SK-N-SH (cell line): ENCODE data around the gene NPAT. TPM values are rescaled to one million over a fixed set of nuclear protein-coding genes. Genes with fewer than 3 reads are reported as not detected.

Source experiments
- CTCF ChIA-PET: fragments of 300-600, 350-600 bp; formaldehyde crosslinking; extraction: SDS; loops from one replicate; lab custom pipeline; 2021; lab: Yijun Ruan, JAX
- POLR2A ChIA-PET: fragments of 350-600 bp; sonication (Branson Sonifier 250); formaldehyde crosslinking; extraction: SDS; loops from one replicate; lab custom pipeline; 2020; ENCODE audit warnings: antibody characterized with exemption, inconsistent platforms; lab: Yijun Ruan, JAX
- DNase-seq: peaks from one replicate; pipeline ENCODE4 v3.0.0; 2012
- H2AFZ ChIP-seq: fragments of 200-600 bp; sonication (generic); 2 replicates; pipeline ENCODE4 v1.8.1; 2016; ENCODE audit warnings: antibody characterized with exemption, mild to moderate bottlenecking, low read depth
- H3F3A ChIP-seq: fragments of 200-600 bp; sonication (generic); replicated peaks from 2 replicates; pipeline ENCODE3; 2016; ENCODE audit warnings: antibody characterized with exemption, mild to moderate bottlenecking; ENCODE audit not compliant: insufficient read depth
- H3K27ac ChIP-seq, 2 experiments: fragments of 200-500 bp in 1 of 2; fragments of 200-600 bp in 1 of 2; sonication (Bioruptor generic) in 1 of 2; sonication (generic), shearing (Covaris generic) in 1 of 2; 2 replicates each; pipeline versions ENCODE4 v1.5.1 to v1.6.1; 2014 to 2016; ENCODE audit warnings: low read depth in 2 of 2, inconsistent platforms in 1 of 2, low read length in 1 of 2, mild to moderate bottlenecking in 1 of 2, mixed read lengths in 1 of 2
- H3K27me3 ChIP-seq: fragments of 200-600 bp; sonication (generic), shearing (Covaris generic); 2 replicates; pipeline ENCODE4 v1.6.1; 2016; ENCODE audit warnings: mixed run types; ENCODE audit not compliant: insufficient read depth
- H3K36me3 ChIP-seq, 2 experiments: fragments of 200-500 bp in 1 of 2; fragments of 200-600 bp in 1 of 2; sonication (Bioruptor generic) in 1 of 2; sonication (generic) in 1 of 2; replicated peaks in 1 of 2; 2 replicates each; pipeline versions ENCODE3 to v1.5.1; 2014 to 2016; ENCODE audit warnings: low read length in 1 of 2, mild to moderate bottlenecking in 1 of 2; ENCODE audit not compliant: insufficient read depth in 2 of 2, control insufficient read depth in 1 of 2
- H3K4me1 ChIP-seq, 2 experiments: fragments of 200-500 bp in 1 of 2; fragments of 200-600 bp in 1 of 2; sonication (Bioruptor generic) in 1 of 2; sonication (generic), shearing (Covaris generic) in 1 of 2; 2 replicates each; pipeline versions ENCODE4 v1.5.1 to v1.6.1; 2014 to 2016; ENCODE audit warnings: low read depth in 1 of 2, low read length in 1 of 2, mixed run types in 1 of 2; ENCODE audit not compliant: insufficient read depth in 2 of 2, control insufficient read depth in 1 of 2
- H3K4me2 ChIP-seq: fragments of 200-600 bp; sonication (generic), shearing (Covaris generic); 2 replicates; pipeline ENCODE4 v1.6.1; 2017; ENCODE audit warnings: mixed run types
- H3K4me3 ChIP-seq, 2 experiments: fragments of 200-500 bp in 1 of 2; fragments of 200-600 bp in 1 of 2; sonication (Bioruptor generic) in 1 of 2; sonication (generic), shearing (Covaris generic) in 1 of 2; 2 replicates each; pipeline versions ENCODE4 v1.5.1 to v1.8.1; 2014 to 2016; ENCODE audit warnings: low read depth in 2 of 2, inconsistent platforms in 1 of 2, low read length in 1 of 2, mild to moderate bottlenecking in 1 of 2, mixed read lengths in 1 of 2, moderate library complexity in 1 of 2
- H3K79me2 ChIP-seq: fragments of 200-600 bp; sonication (generic); 2 replicates; pipeline ENCODE4 v1.8.1; 2017; ENCODE audit warnings: mild to moderate bottlenecking; ENCODE audit not compliant: insufficient read depth
- H3K9ac ChIP-seq: fragments of 200-600 bp; sonication (generic); 2 replicates; pipeline ENCODE4 v1.6.1; 2017; ENCODE audit warnings: mixed run types
- H3K9me2 ChIP-seq: fragments of 200-600 bp; sonication (generic); 2 replicates; pipeline ENCODE4 v1.6.1; 2017; ENCODE audit warnings: mixed run types
- H3K9me3 ChIP-seq: fragments of 200-600 bp; sonication (generic); 2 replicates; pipeline ENCODE4 v1.6.1; 2017; ENCODE audit warnings: mixed run types, mild to moderate bottlenecking, moderate library complexity
- H4K20me1 ChIP-seq: fragments of 200-600 bp; sonication (generic); 2 replicates; pipeline ENCODE4 v1.6.1; 2017; ENCODE audit warnings: mild to moderate bottlenecking, mixed run types; ENCODE audit not compliant: insufficient read depth
- CHD2 ChIP-seq: fragments of 150-350 bp; IDR thresholded peaks from 2 replicates; pipeline ENCODE4 v1.6.1; 2018; ENCODE audit warnings: low read length; ENCODE audit not compliant: partially characterized antibody
- ELF1 ChIP-seq: IDR thresholded peaks from 2 replicates; pipeline ENCODE4 v1.4.0; 2012
- EP300 ChIP-seq, 2 experiments: IDR thresholded peaks; 2 replicates each; pipeline versions ENCODE4 v1.4.0 to v1.6.1; 2012; ENCODE audit warnings: borderline replicate concordance in 1 of 2, low read depth in 1 of 2, low read length in 1 of 2
- EZH2phosphoT487 ChIP-seq: fragments of 200-600 bp; sonication (generic); IDR thresholded peaks from 2 replicates; pipeline ENCODE4 v1.6.1; 2017; ENCODE audit warnings: low read depth, mixed run types, mild to moderate bottlenecking, antibody characterized with exemption, moderate library complexity, borderline replicate concordance
- FOSL2 ChIP-seq: IDR thresholded peaks from 2 replicates; pipeline ENCODE4 v1.4.0; 2012; ENCODE audit warnings: low read depth, mild to moderate bottlenecking, moderate library complexity, borderline replicate concordance
- FOXM1 ChIP-seq: IDR thresholded peaks from 2 replicates; pipeline ENCODE4 v1.4.0; 2012; ENCODE audit warnings: low read depth, mild to moderate bottlenecking
- GABPA ChIP-seq: IDR thresholded peaks from 2 replicates; pipeline ENCODE4 v1.4.0; 2012; ENCODE audit warnings: low read depth, mild to moderate bottlenecking
- GATA2 ChIP-seq: sonication (generic); formaldehyde crosslinking; IDR thresholded peaks from 2 replicates; pipeline ENCODE4 v1.5.0; 2020; ENCODE audit warnings: mild to moderate bottlenecking, missing genetic modification reagents
- JUND ChIP-seq: IDR thresholded peaks from 2 replicates; pipeline ENCODE4 v1.4.0; 2012
- MXI1 ChIP-seq: IDR thresholded peaks from 2 replicates; pipeline ENCODE4 v1.6.1; 2012; ENCODE audit warnings: mild to moderate bottlenecking, low read depth, low read length, improper control_type of control experiment
- POLR2AphosphoS5 ChIP-seq: IDR thresholded peaks from 2 replicates; pipeline ENCODE4 v1.6.1; 2012; ENCODE audit warnings: low read depth, low read length
- RAD21 ChIP-seq: IDR thresholded peaks from 2 replicates; pipeline ENCODE4 v1.6.1; 2012; ENCODE audit warnings: mild to moderate bottlenecking, low read length
- RFX5 ChIP-seq: IDR thresholded peaks from 2 replicates; pipeline ENCODE4 v1.6.1; 2012; ENCODE audit warnings: mild to moderate bottlenecking, improper control_type of control experiment, low read length
- RXRA ChIP-seq: IDR thresholded peaks from 2 replicates; pipeline ENCODE4 v1.4.0; 2012; ENCODE audit warnings: low read depth, mild to moderate bottlenecking, borderline replicate concordance
- SMC3 ChIP-seq: IDR thresholded peaks from 2 replicates; pipeline ENCODE4 v1.6.1; 2012; ENCODE audit warnings: low read depth, low read length, improper control_type of control experiment
- TCF12 ChIP-seq: IDR thresholded peaks from 2 replicates; pipeline ENCODE4 v1.4.0; 2012
- TEAD4 ChIP-seq: IDR thresholded peaks from 2 replicates; pipeline ENCODE4 v1.4.0; 2012; ENCODE audit warnings: mild to moderate bottlenecking, borderline replicate concordance; ENCODE audit not compliant: insufficient read depth
- WGBS: methylation state at CpG from one replicate; pipeline ENCODE4 v1.1.6; 2017; ENCODE audit warnings: low lambda C conversion rate; 5-methylcytosine and 5-hydroxymethylcytosine counted together
- polyA plus RNA-seq, 3 experiments: library from polyadenylated mRNA; depleted of rRNA; stranded (reverse); fragments of >200 nt; gene quantifications; 2 replicates each; pipeline ENCODE4 v1.2.3, GENCODE V29; 2012
- TF ChIP-seq, protein P1 (sequence below): IDR thresholded peaks from 2 replicates; pipeline ENCODE4 v1.4.0; 2012; ENCODE audit warnings: low read depth, borderline replicate concordance
- TF ChIP-seq, protein P2 (sequence below): fragments of 150-350 bp; IDR thresholded peaks from 2 replicates; pipeline ENCODE4 v1.6.1; 2016; ENCODE audit warnings: mild to moderate bottlenecking, low read depth, low read length
- TF ChIP-seq, protein P3 (sequence below): IDR thresholded peaks from 2 replicates; pipeline ENCODE4 v1.4.0; 2012; ENCODE audit warnings: low read depth
- TF ChIP-seq, protein P4 (sequence below): fragments of 150-350 bp; IDR thresholded peaks from 2 replicates; pipeline ENCODE4 v1.6.1; 2017; ENCODE audit warnings: antibody characterized with exemption, low read length, low read depth, borderline replicate concordance
- TF ChIP-seq, protein P5 (sequence below): fragments of 200-600 bp; sonication (generic); IDR thresholded peaks from 2 replicates; pipeline ENCODE4 v1.6.1; 2017; ENCODE audit warnings: antibody characterized with exemption, mild to moderate bottlenecking, moderate library complexity

Gene NPAT
- polyA plus RNA-seq, 1 of the 3 experiments (the other 2 are of a cell fraction): 2.1 TPM

DNA sequence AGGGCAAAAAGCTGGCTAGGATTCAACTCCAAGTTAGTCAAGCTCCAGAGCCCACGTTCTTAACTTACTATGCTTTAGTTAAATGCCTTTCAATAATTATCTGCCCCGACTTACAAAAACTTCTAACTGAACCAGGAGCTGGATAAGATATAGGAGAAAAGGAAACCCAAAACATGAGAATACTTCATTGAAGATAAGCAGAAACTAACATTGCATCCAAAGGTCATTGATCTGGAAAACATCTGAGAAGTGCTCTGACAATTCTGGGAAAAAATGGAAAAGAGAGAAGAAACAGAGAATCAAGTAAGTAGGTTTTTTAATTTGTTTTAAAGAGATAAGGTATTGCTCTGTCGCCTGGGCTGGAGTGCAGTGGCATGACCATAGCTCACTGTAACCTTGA, 73.9 kb downstream of the NPAT start:
- H4K20me1 ChIP-seq: no peaks in the 10 kb centered on the region
- no peaks in the 10 kb centered on the region for H3K79me2 ChIP-seq
- no peaks in the 10 kb centered on the region for H3K27me3 ChIP-seq
- H3K9me2 ChIP-seq: no peaks in the 10 kb centered on the region
- no peak overlapping the region for H3K9ac ChIP-seq
- ChIA-PET CTCF (no interaction called here), POLR2A (no interaction called here)
- H3K4me3 ChIP-seq: no peak overlapping the region
- no peak overlapping the region; a peak in 1 of 4 replicates for H3K27ac ChIP-seq
- H3K4me1 ChIP-seq: peaks cover 0 to 2% of the 10 kb centered on the region in 2 experiments; a peak in 1 of 4 replicates
- TF ChIP-seq SMC3 (no peak), JUND (no peak), GABPA (no peak), ELF1 (no peak), POLR2AphosphoS5 (no peak), GATA2 (CRISPR knock-in tag) (no peak), EP300 (IDR thresholded peaks at IDR 0.05; ENCODE audit: borderline replicate concordance in 1 of 2, low read depth in 1 of 2, low read length in 1 of 2) (no peak), TCF12 (no peak), FOSL2 (no peak)
- TF ChIP-seq, protein P1, sequence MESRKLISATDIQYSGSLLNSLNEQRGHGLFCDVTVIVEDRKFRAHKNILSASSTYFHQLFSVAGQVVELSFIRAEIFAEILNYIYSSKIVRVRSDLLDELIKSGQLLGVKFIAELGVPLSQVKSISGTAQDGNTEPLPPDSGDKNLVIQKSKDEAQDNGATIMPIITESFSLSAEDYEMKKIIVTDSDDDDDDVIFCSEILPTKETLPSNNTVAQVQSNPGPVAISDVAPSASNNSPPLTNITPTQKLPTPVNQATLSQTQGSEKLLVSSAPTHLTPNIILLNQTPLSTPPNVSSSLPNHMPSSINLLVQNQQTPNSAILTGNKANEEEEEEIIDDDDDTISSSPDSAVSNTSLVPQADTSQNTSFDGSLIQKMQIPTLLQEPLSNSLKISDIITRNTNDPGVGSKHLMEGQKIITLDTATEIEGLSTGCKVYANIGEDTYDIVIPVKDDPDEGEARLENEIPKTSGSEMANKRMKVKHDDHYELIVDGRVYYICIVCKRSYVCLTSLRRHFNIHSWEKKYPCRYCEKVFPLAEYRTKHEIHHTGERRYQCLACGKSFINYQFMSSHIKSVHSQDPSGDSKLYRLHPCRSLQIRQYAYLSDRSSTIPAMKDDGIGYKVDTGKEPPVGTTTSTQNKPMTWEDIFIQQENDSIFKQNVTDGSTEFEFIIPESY: no peak
- TF ChIP-seq, protein P2, sequence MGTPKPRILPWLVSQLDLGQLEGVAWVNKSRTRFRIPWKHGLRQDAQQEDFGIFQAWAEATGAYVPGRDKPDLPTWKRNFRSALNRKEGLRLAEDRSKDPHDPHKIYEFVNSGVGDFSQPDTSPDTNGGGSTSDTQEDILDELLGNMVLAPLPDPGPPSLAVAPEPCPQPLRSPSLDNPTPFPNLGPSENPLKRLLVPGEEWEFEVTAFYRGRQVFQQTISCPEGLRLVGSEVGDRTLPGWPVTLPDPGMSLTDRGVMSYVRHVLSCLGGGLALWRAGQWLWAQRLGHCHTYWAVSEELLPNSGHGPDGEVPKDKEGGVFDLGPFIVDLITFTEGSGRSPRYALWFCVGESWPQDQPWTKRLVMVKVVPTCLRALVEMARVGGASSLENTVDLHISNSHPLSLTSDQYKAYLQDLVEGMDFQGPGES: no peak
- TF ChIP-seq, protein P3, sequence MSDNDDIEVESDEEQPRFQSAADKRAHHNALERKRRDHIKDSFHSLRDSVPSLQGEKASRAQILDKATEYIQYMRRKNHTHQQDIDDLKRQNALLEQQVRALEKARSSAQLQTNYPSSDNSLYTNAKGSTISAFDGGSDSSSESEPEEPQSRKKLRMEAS: no peak
- no peak overlapping the region for H2AFZ ChIP-seq
- no peaks in the 10 kb centered on the region for H3F3A ChIP-seq
- H3K4me2 ChIP-seq: no peak overlapping the region
- WGBS: 77% methylated on average over 3 of the region's 3 CpGs
- DNase-seq: no peak
- peaks cover 66 to 78% of the 10 kb centered on the region in 2 experiments for H3K36me3 ChIP-seq
- no peaks in the 10 kb centered on the region for H3K9me3 ChIP-seq

DNA sequence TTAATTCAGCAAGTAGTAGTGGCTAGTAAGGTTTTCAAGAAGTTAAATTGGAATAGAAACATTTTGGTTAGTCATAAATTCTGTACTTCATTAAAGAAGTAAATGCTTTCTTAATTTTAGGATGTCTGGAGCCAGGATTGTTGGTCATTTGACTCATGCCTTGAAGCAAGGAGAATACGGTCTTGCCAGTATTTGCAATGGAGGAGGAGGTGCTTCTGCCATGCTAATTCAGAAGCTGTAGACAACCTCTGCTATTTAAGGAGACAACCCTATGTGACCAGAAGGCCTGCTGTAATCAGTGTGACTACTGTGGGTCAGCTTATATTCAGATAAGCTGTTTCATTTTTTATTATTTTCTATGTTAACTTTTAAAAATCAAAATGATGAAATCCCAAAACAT, 75.3 kb downstream of the NPAT start:
- no peak overlapping the region for H3K4me3 ChIP-seq
- H3F3A ChIP-seq: no peaks in the 10 kb centered on the region
- H3K9me2 ChIP-seq: no peaks in the 10 kb centered on the region
- H2AFZ ChIP-seq: no peak overlapping the region
- H4K20me1 ChIP-seq: no peaks in the 10 kb centered on the region
- CTCF ChIA-PET: no interaction called here
- H3K4me2 ChIP-seq: no peak overlapping the region
- H3K9ac ChIP-seq: no peak overlapping the region
- 93% methylated on average over 1 of the region's 1 CpG for WGBS
- no peak overlapping the region for H3K27ac ChIP-seq
- DNase-seq: no peak
- H3K4me1 ChIP-seq: peaks cover 0 to 2% of the 10 kb centered on the region in 2 experiments; a peak in 1 of 4 replicates
- H3K27me3 ChIP-seq: no peaks in the 10 kb centered on the region
- no peak for TF ChIP-seq RFX5
- TF ChIP-seq, protein P4, sequence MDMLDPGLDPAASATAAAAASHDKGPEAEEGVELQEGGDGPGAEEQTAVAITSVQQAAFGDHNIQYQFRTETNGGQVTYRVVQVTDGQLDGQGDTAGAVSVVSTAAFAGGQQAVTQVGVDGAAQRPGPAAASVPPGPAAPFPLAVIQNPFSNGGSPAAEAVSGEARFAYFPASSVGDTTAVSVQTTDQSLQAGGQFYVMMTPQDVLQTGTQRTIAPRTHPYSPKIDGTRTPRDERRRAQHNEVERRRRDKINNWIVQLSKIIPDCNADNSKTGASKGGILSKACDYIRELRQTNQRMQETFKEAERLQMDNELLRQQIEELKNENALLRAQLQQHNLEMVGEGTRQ: no peak
- no peak for TF ChIP-seq MXI1
- TF ChIP-seq TCF12: no peak
- no peak for TF ChIP-seq RXRA
- no peak for TF ChIP-seq RAD21
- no peak for TF ChIP-seq ELF1
- no peak for TF ChIP-seq TEAD4
- TF ChIP-seq FOXM1: no peak
- no peak for TF ChIP-seq EZH2phosphoT487
- no peak for TF ChIP-seq CHD2
- TF ChIP-seq, protein P5, sequence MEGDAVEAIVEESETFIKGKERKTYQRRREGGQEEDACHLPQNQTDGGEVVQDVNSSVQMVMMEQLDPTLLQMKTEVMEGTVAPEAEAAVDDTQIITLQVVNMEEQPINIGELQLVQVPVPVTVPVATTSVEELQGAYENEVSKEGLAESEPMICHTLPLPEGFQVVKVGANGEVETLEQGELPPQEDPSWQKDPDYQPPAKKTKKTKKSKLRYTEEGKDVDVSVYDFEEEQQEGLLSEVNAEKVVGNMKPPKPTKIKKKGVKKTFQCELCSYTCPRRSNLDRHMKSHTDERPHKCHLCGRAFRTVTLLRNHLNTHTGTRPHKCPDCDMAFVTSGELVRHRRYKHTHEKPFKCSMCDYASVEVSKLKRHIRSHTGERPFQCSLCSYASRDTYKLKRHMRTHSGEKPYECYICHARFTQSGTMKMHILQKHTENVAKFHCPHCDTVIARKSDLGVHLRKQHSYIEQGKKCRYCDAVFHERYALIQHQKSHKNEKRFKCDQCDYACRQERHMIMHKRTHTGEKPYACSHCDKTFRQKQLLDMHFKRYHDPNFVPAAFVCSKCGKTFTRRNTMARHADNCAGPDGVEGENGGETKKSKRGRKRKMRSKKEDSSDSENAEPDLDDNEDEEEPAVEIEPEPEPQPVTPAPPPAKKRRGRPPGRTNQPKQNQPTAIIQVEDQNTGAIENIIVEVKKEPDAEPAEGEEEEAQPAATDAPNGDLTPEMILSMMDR: no peak
- TF ChIP-seq GABPA: no peak
- H3K9me3 ChIP-seq: no peaks in the 10 kb centered on the region
- H3K79me2 ChIP-seq: no peaks in the 10 kb centered on the region
- H3K36me3 ChIP-seq: peaks cover 64 to 85% of the 10 kb centered on the region in 2 experiments
- POLR2A ChIA-PET: no interaction called here
